Esophagus mucosa (tissue), 1 donor: ENCODE results near the gene GSG1L. TPM values are rescaled to one million over a fixed set of nuclear protein-coding genes. Genes with fewer than 3 reads are reported as not detected.
"Not testable (repeated sequence)": the region's sequence is repeated elsewhere in the genome, so short reads cannot be mapped to it uniquely, and the experiment has no call there.

Experiments
- ATAC-seq: fragments of 200-7000 bp; cut with Tn5 transposase; one replicate; pipeline ENCODE4 v1.9.1; 2020
- total RNA-seq: library from RNA; stranded (reverse); gene quantifications from one replicate; pipeline ENCODE4 v1.2.4, GENCODE V29; 2023
- donor health status: DM: yes; HTN: yes; CAD: no.

Gene GSG1L
- total RNA-seq, 1 donor from 2014 or later, result not detected

DNA sequence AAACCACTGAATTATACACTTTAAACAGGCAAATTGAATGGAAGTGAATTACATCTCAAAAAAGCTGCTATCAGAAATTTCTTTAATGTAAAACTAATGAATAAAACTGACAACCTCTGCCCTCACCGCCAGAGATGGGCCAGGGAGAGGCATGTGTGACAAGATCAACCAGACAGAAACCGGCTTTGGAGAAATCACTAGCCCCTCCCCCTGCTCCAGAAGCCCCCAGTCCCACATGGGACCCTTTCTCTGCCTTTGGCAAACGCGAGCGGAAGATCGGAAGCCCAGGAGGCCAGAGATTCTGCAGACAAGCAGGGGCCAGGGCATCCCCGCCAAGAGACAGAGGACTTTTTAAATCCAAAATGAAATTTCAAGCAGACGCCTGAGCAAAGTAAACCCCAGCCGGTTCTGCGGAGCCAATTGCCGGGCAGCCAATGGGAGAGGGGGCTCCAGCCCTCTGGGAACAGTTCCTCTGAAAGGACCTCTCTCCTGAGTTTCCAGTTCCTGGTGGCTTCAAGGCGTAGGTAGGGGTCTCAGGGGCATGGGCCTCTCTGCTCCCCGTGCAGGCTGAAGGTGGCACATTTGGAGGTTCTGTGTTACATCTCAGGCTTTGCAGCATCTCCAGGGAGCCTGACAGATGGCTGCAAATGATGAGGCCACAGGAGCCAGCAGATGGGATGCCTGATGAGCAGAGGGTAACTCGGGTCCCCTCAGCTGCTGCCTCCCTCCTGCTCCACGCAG lies 118.1 kb downstream of the GSG1L start:
- ATAC-seq, result no peak

DNA sequence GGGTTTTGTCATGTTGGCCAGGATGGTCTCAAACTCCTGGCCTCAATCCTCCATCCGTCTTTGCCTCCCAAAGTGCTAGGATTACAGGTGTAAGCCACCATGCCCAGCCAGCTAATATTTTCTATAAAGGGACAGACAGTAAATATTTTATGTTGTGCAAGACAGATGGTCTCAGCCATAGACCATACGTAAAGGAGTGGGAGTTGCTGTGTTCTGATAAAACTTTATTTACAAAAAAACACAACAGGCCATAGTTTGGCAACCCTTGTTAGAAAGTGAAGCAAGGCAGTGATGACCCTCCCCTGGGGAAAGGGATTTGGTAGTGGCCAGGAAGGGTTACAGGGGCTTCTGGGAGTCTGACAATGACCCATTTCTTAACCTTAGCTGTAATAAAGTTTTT lies 119.7 kb downstream of the GSG1L start:
- no peak for ATAC-seq

DNA sequence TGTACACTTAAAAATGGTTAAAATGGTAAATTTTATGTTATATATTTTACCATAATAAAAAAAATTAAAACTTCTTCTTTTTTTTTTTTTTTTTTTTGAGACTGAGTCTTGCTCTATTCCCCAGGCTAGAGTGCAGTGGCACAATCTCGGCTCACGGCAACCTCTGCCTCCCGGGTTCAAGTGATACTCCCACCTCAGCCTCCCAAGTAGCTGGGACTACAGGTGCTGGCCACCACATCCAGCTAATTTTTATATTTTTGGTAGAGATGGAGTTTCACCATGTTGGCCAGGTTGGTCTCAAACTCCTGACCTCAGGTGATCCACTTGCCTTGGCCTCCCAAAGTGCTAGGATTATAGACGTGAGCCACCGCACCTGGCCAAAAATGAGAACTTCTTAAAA lies 121.4 kb downstream of the GSG1L start:
- ATAC-seq, result not testable (repeated sequence)

DNA sequence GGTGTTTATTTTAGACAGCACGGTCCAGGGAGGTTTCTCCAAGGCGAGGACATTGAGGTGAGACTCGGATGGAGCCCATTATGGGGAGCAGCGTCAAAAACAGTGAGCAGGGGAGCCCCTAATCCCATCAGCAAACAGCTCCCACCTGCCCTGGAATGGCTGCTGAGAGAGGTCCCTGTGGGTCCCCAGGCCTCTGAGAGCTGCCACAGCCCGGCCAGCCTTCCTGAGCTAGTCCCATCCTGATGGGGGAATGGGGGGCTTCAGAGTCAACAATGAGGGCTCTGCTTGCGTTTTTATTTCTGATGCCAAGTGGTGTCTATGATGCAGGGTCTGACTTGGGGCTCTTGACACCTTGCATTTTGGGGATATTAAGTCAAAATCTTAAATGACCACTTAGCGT lies 128.4 kb downstream of the GSG1L start:
- no peak for ATAC-seq

DNA sequence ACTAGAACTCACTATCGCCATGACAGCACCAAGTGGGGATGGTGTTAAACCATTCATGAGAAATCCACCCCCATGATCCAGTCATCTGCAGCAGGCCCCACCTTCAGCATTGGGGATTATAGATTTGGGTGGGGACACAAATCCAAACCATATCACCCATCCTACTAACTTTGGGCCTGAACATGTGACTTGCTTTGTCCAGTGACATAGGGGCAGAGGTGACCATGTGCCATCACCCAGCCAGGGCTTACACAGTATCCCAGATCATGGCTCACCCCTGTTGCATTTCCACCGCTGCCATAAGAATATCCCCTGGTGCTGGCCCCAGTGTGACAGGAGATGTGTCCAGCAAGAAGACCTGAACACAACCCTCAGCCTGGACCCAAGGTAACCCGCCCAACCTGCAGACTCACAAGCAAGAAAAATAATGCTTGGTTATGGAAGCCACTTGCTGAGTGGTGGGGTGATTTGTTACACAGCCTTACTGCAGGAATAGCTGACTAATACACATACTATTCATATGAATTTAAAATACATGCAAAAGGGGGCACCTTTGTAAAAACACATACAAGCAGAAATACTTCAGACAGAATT lies 130.9 kb downstream of the GSG1L start:
- no peak for ATAC-seq

DNA sequence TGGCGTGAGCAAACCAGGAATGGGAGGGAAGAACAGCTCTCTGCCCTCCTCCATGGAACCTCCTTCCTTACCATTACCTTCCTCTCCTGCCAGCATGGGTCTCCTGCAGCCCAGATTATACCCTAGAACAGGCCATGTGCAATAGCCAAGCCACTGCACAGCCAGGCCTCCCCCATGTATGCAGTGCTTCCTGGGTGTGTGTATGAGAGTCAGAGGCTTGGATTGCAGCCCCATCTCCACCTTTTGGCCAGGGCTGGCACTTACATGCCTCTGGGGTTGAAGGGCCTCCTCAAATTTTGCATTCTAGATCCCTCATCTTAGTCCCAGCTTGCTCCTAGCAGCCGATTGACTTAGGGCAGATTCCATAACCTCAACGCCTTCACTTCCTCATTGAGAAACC lies 133.7 kb downstream of the GSG1L start:
- ATAC-seq, result peak; percentile 39

DNA sequence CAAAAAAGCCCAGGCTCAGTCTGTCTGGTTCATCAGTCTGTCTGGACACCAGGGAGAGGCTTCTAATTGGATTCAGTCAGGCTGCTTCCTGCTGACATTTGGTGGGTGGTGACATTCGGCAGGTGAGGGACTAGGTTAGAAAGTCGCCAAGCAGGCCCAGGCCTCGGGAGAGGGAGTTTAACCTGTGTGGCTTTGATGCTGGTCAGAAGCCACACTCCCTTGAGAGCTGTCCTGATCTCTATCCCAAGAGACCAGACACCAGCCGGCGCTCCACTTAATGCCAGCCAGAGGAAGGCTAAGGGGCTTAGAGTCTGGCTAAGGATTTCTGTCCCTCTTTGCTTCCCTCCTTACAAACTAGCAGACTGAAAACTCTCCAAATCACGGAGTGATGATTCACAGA lies 135.0 kb downstream of the GSG1L start:
- no peak for ATAC-seq

DNA sequence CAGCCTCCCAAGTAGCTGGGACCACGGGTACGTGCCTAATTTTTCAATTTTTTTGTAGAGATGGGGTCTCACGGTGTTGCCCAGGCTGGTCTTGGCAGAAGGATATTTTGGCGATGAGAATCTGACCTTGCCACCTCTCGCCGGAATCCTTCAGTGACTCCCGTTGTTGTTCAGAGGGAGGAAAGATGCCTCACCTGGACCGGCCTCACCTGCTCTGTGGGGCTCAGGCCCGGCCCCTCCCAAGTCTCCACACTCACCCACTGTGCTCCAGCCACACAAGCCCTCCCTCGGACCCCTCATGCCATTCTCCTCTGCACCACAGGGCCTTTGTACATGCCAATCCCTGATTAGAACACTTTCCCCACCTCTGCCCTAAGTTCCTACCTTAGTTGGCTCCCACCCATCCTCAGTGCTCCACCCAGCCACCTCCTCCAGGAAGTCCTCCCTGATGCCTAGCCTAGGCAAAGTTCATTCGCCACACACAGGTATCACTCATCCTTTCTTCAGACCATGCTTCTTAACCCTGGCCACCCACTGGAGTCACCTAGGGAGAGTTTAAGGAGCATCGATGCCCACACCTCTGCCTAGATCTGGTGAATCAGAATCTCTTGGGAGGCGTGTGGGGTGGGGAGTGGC lies 136.1 kb downstream of the GSG1L start:
- no peak for ATAC-seq

DNA sequence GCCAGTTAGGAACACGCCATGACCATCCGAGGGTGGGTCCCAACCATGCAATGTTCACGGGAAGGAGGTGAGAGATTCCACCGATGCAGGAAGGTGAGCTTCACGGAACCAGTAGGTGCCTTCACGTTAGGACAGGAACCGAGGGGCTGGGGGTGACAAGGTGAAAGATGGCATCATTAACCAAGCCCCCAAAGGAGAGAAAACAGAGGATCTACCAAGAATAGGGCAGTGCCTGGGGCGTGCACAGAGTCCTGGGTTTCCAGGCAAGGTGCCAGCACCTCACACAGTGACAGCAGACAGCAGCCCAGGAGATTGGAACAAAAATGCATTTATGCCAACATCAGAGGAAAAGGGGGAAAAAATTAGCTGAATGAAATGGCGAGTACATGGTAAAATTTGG lies 137.9 kb downstream of the GSG1L start:
- ATAC-seq, result no peak

DNA sequence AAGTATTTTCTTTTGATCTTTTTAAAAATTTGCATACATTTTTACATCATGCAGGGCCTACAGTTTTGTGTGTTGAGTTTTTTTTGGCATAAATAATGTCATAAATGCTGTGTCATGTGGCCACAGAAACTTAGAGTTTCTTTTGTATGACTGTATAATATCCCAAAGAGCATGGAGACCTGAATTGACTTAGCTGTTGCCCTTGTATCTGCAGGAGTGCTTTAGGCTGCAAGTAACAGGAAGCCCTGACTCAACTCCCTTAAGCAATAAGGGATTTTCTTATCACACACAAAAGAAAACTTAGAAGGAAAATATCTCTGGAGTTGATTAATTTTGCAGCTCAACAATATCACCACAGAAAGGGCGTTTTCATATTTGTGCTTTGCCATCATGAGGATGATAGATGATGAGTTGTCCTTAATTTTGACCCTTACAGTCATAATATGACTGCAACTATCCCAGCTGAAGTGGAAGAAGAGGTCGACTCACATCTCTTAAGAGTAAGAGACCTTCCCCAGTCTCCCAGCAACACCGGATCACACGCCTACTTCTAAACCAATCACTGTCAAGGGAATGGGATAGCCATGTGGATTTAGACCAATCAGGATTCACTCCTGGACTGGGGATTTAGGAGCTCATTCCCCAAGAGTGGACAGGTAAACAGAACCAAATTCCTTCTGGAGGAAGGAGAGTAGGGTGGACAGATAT lies 138.9 kb downstream of the GSG1L start:
- no peak for ATAC-seq

DNA sequence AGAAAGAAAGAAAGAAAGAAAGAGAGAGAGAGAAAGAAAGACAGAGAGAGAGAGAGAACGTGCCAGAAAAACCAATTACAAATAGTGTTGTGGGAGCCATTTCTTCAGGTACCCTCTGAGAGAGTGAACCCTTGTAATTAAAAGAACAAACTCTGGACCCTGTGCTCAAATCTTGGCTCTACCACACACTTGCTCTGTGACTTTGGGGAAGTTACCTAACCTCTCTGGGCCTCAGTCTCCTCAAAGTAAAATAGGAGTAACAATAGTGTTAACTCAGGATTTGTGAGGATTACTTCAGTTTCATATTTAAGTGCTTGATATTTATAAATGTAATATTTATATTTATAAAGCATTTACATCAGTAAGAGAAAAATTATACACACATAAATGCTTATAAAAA lies 139.8 kb downstream of the GSG1L start:
- ATAC-seq, result no peak

DNA sequence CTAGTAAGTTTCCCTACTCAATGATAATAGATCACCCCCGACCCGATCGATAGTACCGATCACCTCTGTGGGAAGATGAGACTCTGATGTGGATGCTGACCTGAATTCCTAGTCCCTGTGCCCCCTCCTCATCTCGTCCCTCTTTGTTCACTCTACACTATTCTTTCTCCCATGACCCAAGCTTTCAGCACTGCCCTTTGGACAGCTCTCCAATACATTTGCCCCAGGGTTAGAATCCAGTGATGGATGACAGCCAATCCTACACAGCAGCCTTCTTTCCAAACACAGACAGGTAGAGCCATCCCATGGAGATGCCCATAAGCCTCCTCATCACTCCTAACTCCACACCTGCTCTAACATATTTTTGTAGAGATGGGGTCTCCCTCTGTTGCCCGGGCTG lies 141.1 kb downstream of the GSG1L start:
- no peak for ATAC-seq

DNA sequence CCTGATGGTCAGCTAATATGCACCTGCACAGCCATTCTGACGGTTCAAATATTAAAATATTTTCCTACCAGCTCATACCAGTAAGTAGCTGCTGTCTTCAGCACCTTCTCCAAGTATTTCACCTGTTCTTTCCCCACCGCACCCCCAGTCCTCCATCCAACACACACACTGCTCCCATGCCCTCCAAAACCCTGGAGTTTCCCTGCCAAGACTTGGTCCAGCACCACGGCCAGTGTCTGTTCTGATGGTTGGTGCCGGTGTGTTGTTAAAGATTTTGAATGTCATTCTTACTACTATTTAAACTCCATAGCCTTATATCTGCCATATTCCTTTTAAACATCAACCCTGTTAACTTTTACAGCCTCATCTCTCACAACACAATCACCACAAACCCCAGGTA lies 142.4 kb downstream of the GSG1L start:
- ATAC-seq, result no peak

DNA sequence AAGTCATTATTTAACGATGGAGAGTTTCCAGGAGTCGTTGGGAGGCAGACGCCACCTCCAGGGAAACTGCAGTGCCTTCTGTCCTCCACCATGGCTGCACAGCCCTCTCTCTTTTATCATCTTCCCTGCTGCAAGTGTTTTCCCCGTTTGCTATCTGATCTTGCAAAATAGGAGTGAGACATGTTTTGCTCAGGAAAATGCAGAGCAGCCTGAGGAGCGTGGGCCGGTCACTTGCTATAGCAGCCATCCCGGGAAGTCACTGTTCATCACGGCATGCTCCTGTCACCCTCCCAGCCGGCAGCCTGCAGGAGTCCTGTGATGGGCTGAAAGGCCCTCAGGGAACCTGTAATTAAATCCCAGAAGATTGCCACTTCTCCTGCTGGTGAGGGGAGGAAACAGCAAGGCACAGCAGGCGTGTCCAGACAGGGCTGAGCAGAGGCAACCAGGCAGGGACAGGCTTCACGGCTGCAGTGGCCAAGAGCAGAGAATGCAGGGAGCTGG lies 143.1 kb downstream of the GSG1L start:
- peak; percentile 77 for ATAC-seq

DNA sequence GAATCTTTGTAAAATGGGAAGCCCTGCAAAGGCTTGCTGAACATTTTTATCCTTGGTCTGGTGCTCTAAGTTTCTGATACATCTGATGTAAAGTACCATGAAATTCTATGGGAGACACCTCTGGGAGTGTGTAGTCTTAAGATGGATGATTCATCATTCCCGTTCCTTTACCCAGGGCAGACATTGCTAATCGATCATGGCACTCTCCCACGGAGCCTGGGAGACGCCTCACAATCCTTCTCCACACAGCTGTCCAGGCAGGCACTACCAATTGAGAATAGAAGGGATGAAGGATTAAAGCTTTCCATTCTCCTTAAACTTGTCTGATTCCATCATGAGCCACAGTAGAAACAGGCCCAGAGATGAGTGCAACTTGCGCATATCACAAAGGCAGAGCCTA lies 144.8 kb downstream of the GSG1L start:
- peak; percentile 42 for ATAC-seq

DNA sequence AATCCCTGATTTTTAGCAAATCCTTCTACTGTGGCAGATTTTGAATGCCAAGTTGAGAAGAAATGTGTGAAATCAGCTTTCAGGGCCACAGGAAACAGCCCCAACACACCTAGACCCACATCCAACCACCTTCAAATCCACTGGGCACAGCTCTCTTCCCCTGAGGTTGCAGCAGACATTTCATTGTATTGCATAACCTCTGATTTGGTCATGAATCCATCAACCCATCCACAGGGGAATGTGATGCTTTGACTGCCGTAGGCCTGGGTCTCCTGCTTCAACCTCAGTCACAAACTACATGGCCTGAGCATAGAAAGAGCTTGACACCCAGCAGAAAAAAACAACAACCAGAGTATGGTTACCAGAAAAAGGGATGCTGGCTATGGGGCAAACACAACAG lies 145.6 kb downstream of the GSG1L start:
- no peak for ATAC-seq

DNA sequence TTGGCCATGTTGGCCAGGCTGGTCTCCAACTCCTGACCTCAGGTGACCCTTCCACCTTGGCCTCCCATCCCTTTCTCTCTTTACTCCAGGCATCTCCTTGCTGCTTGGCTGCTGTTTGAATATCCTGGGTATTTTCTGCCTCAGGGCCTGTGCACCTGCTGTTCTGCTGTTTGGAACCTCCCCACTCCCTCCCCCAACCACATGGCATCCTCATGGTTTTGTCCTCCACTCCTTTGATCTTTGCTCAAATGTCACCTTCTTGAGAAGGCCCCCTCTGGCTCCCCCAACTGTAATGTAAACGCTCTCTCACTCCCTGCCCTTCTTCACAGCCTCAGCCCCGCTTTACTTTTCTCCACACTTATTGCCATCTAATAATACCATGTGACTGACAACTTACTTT lies 152.0 kb downstream of the GSG1L start:
- ATAC-seq, result no peak

DNA sequence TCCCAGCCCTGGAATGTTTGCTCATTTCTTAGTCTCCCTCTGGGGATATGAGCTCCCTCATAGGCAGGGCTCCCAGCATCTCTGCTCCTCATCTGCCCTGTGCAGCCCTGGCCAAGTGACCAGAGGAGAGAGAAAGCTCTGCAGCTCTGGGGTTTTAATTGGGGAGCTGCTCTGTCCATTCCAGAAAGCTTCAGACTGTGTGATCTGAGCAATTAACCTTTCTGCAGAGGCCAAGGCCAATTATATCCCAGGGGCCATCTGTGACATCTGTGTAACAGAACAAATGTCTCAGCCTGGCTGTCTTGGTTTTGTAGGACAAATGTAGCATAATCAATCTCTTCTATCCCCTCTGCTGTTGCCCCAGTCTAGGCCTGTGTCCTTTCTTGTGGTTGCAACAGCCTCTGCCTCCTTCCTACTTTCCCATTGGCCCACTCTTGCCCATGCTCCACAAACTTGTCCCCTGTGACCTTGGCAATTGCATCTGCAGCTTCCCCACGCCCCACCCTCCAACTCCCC lies 156.0 kb downstream of the GSG1L start:
- ATAC-seq, result no peak

DNA sequence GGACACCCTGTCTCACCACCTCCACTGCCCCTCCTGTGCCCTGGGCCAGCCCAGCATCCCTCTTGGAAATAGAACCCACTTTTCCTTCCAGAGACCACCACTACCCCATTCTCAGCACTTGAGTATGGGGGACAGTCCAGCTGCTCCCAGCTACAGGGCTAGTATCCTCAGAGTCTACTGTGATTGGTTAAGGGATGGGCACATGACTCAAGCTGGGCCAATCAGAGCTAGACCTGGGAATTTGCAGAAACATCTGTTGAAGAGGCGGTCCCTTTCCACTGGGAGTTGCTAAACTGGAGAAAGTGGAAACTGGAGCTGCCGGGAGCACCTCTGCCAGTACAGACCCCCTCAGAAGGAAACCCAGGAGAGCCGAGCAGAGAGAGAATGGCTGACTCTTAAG lies 156.6 kb downstream of the GSG1L start:
- ATAC-seq, result no peak

DNA sequence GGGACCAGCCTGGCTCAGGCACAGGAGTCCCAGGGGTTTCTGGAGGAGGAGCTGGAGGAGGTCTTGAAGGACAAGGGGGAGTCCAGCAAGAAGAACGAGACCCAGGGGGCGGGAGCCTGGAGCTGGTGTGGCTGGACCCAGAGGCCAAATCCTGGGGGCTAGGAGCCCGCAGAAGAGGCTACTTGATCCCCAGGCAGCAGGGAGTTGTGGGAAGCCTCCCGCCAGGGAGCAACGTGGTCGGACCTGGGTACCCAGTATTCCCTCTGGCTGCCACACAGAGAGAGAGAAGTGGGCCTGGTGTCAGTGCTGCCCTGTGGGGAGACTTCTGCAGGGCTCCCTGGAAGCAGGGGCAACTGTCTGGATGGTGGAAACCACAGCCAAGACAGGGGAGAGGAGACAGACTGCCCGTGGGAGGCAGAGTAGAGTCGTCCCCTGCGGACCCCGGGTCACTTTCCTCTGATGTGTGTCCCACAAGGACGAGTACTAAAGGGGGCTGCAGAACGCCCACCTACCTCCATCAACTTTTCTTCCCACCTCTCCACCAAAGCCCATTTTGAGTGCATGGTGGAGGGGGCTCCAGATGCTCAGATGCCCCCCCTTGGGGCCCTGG lies 160.4 kb downstream of the GSG1L start:
- ATAC-seq, result no peak

DNA sequence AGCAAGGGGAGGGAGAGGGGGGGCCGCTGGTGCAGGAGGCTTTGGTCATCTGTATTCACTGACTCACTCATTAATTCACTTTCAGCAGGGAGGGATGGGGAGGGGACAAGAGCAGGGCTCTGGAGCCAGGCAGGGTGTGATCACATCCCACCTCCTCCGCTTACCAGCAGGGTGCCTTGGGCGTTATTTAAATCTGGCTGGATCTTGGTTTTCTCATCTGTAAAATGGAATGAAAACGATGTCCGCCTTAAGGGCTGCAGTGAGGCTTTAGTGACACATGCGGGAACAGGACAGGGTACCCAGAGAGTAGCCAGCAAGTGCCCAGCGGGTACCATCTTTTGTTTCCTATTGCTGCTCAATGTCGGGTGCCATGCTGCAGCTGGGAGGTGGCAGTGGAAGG lies 161.0 kb downstream of the GSG1L start:
- no peak for ATAC-seq

DNA sequence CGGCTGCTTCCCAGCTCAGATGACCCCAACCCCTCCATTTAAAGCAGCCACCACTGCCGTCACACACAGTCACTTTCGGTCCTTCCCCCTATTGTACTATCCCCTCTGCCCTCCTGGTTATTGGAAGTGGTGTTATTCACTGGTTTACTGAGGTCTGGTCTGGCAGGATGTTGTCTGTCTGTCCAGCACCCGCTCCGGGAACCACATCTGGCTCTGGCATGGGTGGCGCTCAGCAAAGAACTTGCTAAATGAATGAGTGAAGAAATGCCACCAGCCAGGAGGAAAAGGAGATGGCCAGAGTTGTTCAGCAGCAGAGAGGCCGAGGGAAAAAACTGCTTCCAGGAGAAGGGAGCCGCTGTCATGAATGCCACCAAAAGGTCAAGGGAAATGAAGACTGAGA lies 161.6 kb downstream of the GSG1L start:
- no peak for ATAC-seq

DNA sequence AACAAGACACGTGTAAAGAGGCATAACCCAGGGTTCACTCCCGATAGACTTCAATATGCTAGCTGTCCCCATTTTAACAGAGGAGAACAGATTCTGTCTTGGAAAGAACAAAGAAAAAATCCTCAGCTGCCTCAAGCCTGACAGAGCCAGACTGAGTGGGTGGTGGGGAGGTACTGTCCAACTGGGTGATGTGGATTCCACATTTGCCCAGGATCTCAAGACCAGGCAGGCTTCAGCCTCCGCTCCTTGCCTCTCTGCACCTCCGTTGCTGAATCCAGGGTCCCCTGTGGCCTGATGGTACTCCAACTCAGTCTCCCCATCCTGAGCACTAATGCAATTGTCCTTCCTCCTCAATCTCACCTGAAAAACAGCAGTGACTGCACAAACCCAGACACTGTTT lies 163.8 kb downstream of the GSG1L start:
- ATAC-seq, result no peak
